GM23248 (cell line): ENCODE results near the gene GRIP1. TPM values are rescaled to one million over a fixed set of nuclear protein-coding genes. Genes with fewer than 3 reads are reported as not detected.
"Not testable (repeated sequence)": the region's sequence is repeated elsewhere in the genome, so short reads cannot be mapped to it uniquely, and the experiment has no call there.

Experiments
- DNase-seq: peaks from one replicate; pipeline ENCODE4 v3.0.0-alpha.2; 2015
- H2AFZ ChIP-seq: fragments of 200-600 bp; sonication (generic); 2 replicates; pipeline ENCODE4 v1.6.1; 2016; ENCODE audit warnings: antibody characterized with exemption
- H3F3A ChIP-seq: fragments of 200-600 bp; sonication (generic); 2 replicates; pipeline ENCODE4 v1.6.1; 2016; ENCODE audit warnings: mild to moderate bottlenecking, antibody characterized with exemption, mixed run types; ENCODE audit not compliant: insufficient read depth
- H3K27ac ChIP-seq: fragments of 200-600 bp; sonication (generic); 2 replicates; pipeline ENCODE4 v1.5.1; 2016; ENCODE audit warnings: mild to moderate bottlenecking
- H3K27me3 ChIP-seq: fragments of 200-600 bp; sonication (generic); replicated peaks from 2 replicates; pipeline ENCODE4 v1.6.1; 2016; ENCODE audit warnings: mild to moderate bottlenecking; ENCODE audit not compliant: insufficient read depth
- H3K36me3 ChIP-seq: fragments of 200-600 bp; sonication (generic); 2 replicates; pipeline ENCODE4 v1.6.1; 2016; ENCODE audit warnings: low read depth, mild to moderate bottlenecking
- H3K4me1 ChIP-seq: fragments of 200-600 bp; sonication (generic); 2 replicates; pipeline ENCODE4 v1.6.1; 2016; ENCODE audit warnings: mild to moderate bottlenecking; ENCODE audit not compliant: insufficient read depth
- H3K4me2 ChIP-seq: fragments of 200-600 bp; sonication (generic); one replicate; pipeline ENCODE4 v1.6.1; 2016; ENCODE audit warnings: mild to moderate bottlenecking; ENCODE audit not compliant: unreplicated experiment
- H3K4me3 ChIP-seq: fragments of 200-600 bp; sonication (generic); 2 replicates; pipeline ENCODE4 v1.5.1; 2016; ENCODE audit warnings: mild to moderate bottlenecking
- H3K79me2 ChIP-seq: fragments of 200-600 bp; sonication (generic); 2 replicates; pipeline ENCODE4 v1.6.1; 2016; ENCODE audit warnings: mild to moderate bottlenecking; ENCODE audit not compliant: insufficient read depth
- H3K9ac ChIP-seq: fragments of 200-600 bp; sonication (generic); 2 replicates; pipeline ENCODE4 v1.6.1; 2016; ENCODE audit warnings: mild to moderate bottlenecking
- H3K9me2 ChIP-seq: fragments of 200-600 bp; sonication (generic); 2 replicates; pipeline ENCODE4 v1.6.1; 2016; ENCODE audit warnings: mixed run types, mild to moderate bottlenecking, moderate library complexity; ENCODE audit not compliant: insufficient read depth
- H3K9me3 ChIP-seq: fragments of 200-600 bp; sonication (generic); one replicate; pipeline ENCODE4 v1.6.1; 2017; ENCODE audit warnings: low read depth
- H4K20me1 ChIP-seq: fragments of 200-600 bp; sonication (generic); 2 replicates; pipeline ENCODE4 v1.6.0; 2016; ENCODE audit not compliant: insufficient read depth
- EZH2 ChIP-seq: fragments of 200-600 bp; sonication (generic); IDR thresholded peaks from 2 replicates; pipeline ENCODE4 v1.6.1; 2018; ENCODE audit warnings: antibody characterized with exemption, mild to moderate bottlenecking; ENCODE audit not compliant: insufficient read depth, poor library complexity, severe bottlenecking
- EZH2phosphoT487 ChIP-seq: fragments of 200-600 bp; sonication (generic); IDR thresholded peaks from 2 replicates; pipeline ENCODE4 v1.6.1; 2018; ENCODE audit warnings: antibody characterized with exemption, moderate library complexity, mild to moderate bottlenecking, low read depth; ENCODE audit not compliant: insufficient read depth
- WGBS, 2 experiments: methylation state at CpG; one replicate each; pipeline ENCODE4 v1.1.6; 2015 to 2017; ENCODE audit warnings: low lambda C conversion rate in 2 of 2, low coverage in 1 of 2; ENCODE audit errors: missing lambda C conversion rate in 2 of 2; 5-methylcytosine and 5-hydroxymethylcytosine counted together
- in situ Hi-C: fragments of 300-500 bp; cut with MboI; formaldehyde crosslinking; loops from 2 replicates; pipeline ENCODE4 v1.15.0; 2020
- polyA plus RNA-seq: library from polyadenylated mRNA; unstranded; fragments of >200 nt; fragmentation: Nextera tagmentation; extraction: Ambion mirVana; gene quantifications from 2 replicates; pipeline ENCODE4 v1.2.1, GENCODE V29; 2016
- total RNA-seq: library from RNA; depleted of rRNA; stranded (reverse); fragments of >200 nt; shearing (Covaris generic); gene quantifications from 2 replicates; pipeline ENCODE4 v1.2.3, GENCODE V29; 2014

Gene GRIP1
- total and polyA plus RNA-seq, 2 experiments from 2014 or later: not detected

GRCh38 chr12:66503746-66504145 is 175.1 kb downstream of the GRIP1 start:
- Histone ChIP-seq H3F3A (no peaks in the 10 kb centered on the region), H3K9me2 (no peaks in the 10 kb centered on the region), H3K4me1 (no peaks in the 10 kb centered on the region), H3K36me3 (no peaks in the 10 kb centered on the region), H4K20me1 (no peaks in the 10 kb centered on the region), H3K27me3 (no peaks in the 10 kb centered on the region; the same call in 1 of the 2 replicates), H2AFZ (no peak overlapping the region), H3K9ac (no peak overlapping the region), H3K4me2 (no peak overlapping the region), H3K9me3 (no peaks in the 10 kb centered on the region), H3K79me2 (no peaks in the 10 kb centered on the region), H3K27ac (no peak overlapping the region), H3K4me3 (no peak overlapping the region)
- no peak for DNase-seq
- WGBS, 2 experiments: 32 to 35% methylated on average over 1 of the region's 1 CpG
- TF ChIP-seq EZH2 (no peak), EZH2phosphoT487 (no peak)
- in situ Hi-C loops: no loop called here

DNA sequence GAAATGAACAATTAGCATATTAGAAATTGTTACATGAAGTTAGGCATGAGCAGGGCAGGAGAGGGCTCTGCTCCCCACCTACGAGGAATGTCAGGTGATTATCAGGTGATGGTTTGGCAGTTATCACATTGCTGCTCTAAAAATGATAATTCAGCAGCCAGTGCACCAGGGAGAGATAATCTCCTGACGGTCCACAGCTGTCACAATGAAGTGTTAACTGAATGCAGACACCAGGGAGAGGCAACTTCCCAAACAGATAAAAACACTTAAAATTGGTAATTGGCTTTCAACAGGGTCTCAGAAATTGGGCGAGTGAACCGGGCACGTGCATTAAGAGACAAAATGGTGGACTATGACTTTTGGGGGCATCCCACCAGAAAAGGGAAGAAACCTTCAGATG is 176.0 kb downstream of the GRIP1 start:
- Histone ChIP-seq H3F3A (no peaks in the 10 kb centered on the region), H3K9ac (no peak overlapping the region), H3K9me3 (no peaks in the 10 kb centered on the region), H3K27me3 (no peaks in the 10 kb centered on the region; the same call in 1 of the 2 replicates), H3K4me1 (no peaks in the 10 kb centered on the region), H3K9me2 (no peaks in the 10 kb centered on the region), H4K20me1 (no peaks in the 10 kb centered on the region), H3K36me3 (no peaks in the 10 kb centered on the region), H3K79me2 (no peaks in the 10 kb centered on the region), H3K27ac (no peak overlapping the region), H3K4me3 (no peak overlapping the region), H2AFZ (no peak overlapping the region), H3K4me2 (no peak overlapping the region)
- no peak for DNase-seq
- no peak for TF ChIP-seq EZH2
- no peak for TF ChIP-seq EZH2phosphoT487
- 9 to 13% methylated on average over 5 of the region's 5 CpGs for WGBS, 2 experiments
- in situ Hi-C loops: no loop called here

DNA sequence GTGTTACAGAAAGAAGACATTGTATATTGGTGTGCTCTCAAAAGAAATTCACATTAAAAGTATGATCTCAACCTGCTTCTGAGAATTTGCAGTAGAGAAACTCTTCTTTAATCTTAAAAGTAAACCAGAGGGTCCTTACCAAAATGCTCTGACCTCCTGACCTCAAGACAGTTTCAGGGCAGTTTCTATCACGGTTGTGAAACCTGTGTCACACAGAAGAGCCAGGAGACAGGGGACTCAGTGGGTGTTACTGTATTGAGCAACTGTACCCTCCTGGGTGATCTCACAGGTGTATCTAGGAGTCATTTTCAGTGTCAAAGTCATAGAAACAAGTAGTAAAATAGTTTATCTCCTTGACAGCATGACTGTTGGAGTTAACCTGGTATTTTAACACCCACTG is 178.0 kb downstream of the GRIP1 start:
- Histone ChIP-seq H3K36me3 (no peaks in the 10 kb centered on the region), H3K4me3 (no peak overlapping the region), H3K4me2 (no peak overlapping the region), H3K4me1 (no peaks in the 10 kb centered on the region), H3K9me2 (no peaks in the 10 kb centered on the region), H3K27ac (no peak overlapping the region), H3K9ac (no peak overlapping the region), H4K20me1 (no peaks in the 10 kb centered on the region), H2AFZ (no peak overlapping the region), H3K79me2 (no peaks in the 10 kb centered on the region), H3K27me3 (no peaks in the 10 kb centered on the region; the same call in 1 of the 2 replicates), H3K9me3 (no peaks in the 10 kb centered on the region), H3F3A (no peaks in the 10 kb centered on the region)
- TF ChIP-seq EZH2phosphoT487 (no peak), EZH2 (no peak)
- no peak for DNase-seq
- in situ Hi-C loops: no loop called here
- WGBS, 2 experiments: 3 to 20% methylated on average over 1 of the region's 1 CpG

GRCh38 chr12:66500091-66500490 is 178.8 kb downstream of the GRIP1 start:
- H3K36me3 ChIP-seq: no peaks in the 10 kb centered on the region
- H3K79me2 ChIP-seq: no peaks in the 10 kb centered on the region
- TF ChIP-seq EZH2 (no peak), EZH2phosphoT487 (no peak)
- 21 to 32% methylated on average over 3 of the region's 3 CpGs for WGBS, 2 experiments
- no peak overlapping the region for H3K4me3 ChIP-seq
- H3K9ac ChIP-seq: no peak overlapping the region
- no peak for DNase-seq
- in situ Hi-C loops: no loop called here
- no peaks in the 10 kb centered on the region for H3K9me3 ChIP-seq
- H3K4me1 ChIP-seq: no peaks in the 10 kb centered on the region
- H3K4me2 ChIP-seq: no peak overlapping the region
- no peak overlapping the region for H2AFZ ChIP-seq
- no peaks in the 10 kb centered on the region; the same call in none of the 2 replicates for H3K27me3 ChIP-seq
- H3F3A ChIP-seq: no peaks in the 10 kb centered on the region
- H3K27ac ChIP-seq: no peak overlapping the region
- H4K20me1 ChIP-seq: no peaks in the 10 kb centered on the region
- no peaks in the 10 kb centered on the region for H3K9me2 ChIP-seq

DNA sequence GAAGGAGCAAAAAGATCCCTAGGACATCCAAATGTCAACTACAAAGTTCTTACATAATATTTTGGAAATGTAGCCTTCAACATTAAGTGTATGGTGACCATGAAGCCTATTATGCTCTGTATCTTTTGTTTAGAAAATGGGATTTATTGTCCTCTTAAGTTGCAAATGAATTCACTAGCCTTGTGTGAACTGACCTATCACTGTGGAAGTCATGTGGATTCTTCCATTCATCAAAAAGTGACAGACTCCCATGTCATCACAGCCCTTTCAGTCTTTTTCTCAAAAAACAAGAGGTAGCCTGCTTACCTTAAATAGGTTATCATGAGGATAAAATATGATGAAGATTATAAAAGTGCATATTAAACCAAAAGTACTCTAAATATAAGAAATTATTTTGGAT is 179.9 kb downstream of the GRIP1 start:
- H3K4me3 ChIP-seq: no peak overlapping the region
- no peak overlapping the region for H3K27ac ChIP-seq
- in situ Hi-C loops: no loop called here
- H3K9ac ChIP-seq: no peak overlapping the region
- TF ChIP-seq EZH2 (no peak), EZH2phosphoT487 (no peak)
- H3K27me3 ChIP-seq: no peaks in the 10 kb centered on the region; the same call in none of the 2 replicates
- no peaks in the 10 kb centered on the region for H3F3A ChIP-seq
- no peaks in the 10 kb centered on the region for H3K79me2 ChIP-seq
- DNase-seq: no peak
- H2AFZ ChIP-seq: no peak overlapping the region
- H3K4me2 ChIP-seq: no peak overlapping the region
- H3K9me2 ChIP-seq: no peaks in the 10 kb centered on the region
- no peaks in the 10 kb centered on the region for H3K9me3 ChIP-seq
- no peaks in the 10 kb centered on the region for H3K4me1 ChIP-seq
- no peaks in the 10 kb centered on the region for H4K20me1 ChIP-seq
- H3K36me3 ChIP-seq: no peaks in the 10 kb centered on the region

DNA sequence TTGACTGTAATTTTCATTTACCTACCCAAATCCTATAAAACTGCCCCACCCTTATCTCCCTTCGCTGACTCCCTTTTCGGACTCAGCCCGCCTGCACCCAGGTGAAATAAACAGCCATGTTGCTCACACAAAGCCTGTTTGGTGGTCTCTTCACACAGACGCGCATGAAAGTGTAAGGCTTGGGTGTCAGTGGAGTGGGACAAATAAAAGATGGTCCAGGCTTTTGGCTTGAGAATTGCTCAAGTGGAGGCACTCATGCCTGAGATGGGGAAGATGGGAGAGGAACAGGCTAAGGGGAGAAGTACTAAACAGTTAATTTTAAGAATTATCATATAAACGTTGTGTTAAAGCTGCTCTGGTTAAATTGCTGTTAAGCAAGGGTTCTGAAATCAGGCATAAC is 180.8 kb downstream of the GRIP1 start:
- H3K79me2 ChIP-seq, H4K20me1 ChIP-seq, H3K9me3 ChIP-seq, H3K9me2 ChIP-seq, H3K4me2 ChIP-seq, H3K36me3 ChIP-seq, H3K9ac ChIP-seq, H2AFZ ChIP-seq, H3K4me1 ChIP-seq, in situ Hi-C loops, DNase-seq, H3K27me3 ChIP-seq, H3K27ac ChIP-seq, H3K4me3 ChIP-seq, H3F3A ChIP-seq: not testable (repeated sequence)
- 31 to 41% methylated on average over 6 of the region's 6 CpGs for WGBS, 2 experiments
